ENCODE data around the gene SESTD1.

Gene SESTD1

DNA sequence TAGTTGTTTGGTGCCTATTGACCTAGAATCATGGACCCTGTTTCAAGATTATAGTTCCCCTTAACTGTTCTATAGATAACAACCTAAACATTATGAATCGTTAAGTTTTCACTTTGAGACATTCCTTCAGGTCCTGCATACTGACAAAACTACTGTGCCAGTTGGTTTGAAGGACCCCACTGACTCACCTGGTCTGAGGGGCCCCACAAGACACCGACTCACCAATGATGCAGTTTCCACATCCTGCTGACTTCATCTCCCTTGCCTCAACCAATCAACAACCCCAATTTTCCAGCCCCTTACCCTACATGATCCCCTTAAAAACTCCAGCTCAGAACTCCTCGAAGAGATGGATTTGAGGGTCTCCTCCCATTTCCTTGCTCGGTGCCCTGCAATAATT is 125.1 kb downstream of the SESTD1 start:
- Histone ChIP-seq H3K36me3 (ENCODE audit: control insufficient read depth, insufficient read depth, low read length) (peaks cover 20% of the 10 kb centered on the region), H3K4me3 (ENCODE audit: extremely low read depth, insufficient read depth, low read length, poor library complexity, severe bottlenecking) (no peak overlapping the region), H3K27ac (ENCODE audit: low read depth, low read length, severe bottlenecking) (no peak overlapping the region), H3K4me1 (ENCODE audit: control insufficient read depth, insufficient read depth, low read length, poor library complexity, severe bottlenecking) (no peaks in the 10 kb centered on the region), H3K9me3 (ENCODE audit: control insufficient read depth, low read length) (no peaks in the 10 kb centered on the region)
- 86 to 88% methylated on average over 2 to 4 of the region's 4 CpGs for WGBS, 2 experiments (ENCODE audit: insufficient coverage in 2 of 2)

GRCh38 chr2:179137200-179137759 is 127.4 kb downstream of the SESTD1 start:
- no CpG with 5 or more reads among the region's 1 CpG for WGBS, 2 experiments (ENCODE audit: insufficient coverage in 2 of 2)
- Histone ChIP-seq H3K27ac (ENCODE audit: low read depth, low read length, severe bottlenecking) (no peak overlapping the region), H3K4me3 (ENCODE audit: extremely low read depth, insufficient read depth, low read length, poor library complexity, severe bottlenecking) (no peak overlapping the region), H3K4me1 (ENCODE audit: control insufficient read depth, insufficient read depth, low read length, poor library complexity, severe bottlenecking) (no peaks in the 10 kb centered on the region), H3K36me3 (ENCODE audit: control insufficient read depth, insufficient read depth, low read length) (peaks cover 13% of the 10 kb centered on the region), H3K9me3 (ENCODE audit: control insufficient read depth, low read length) (no peaks in the 10 kb centered on the region)

DNA sequence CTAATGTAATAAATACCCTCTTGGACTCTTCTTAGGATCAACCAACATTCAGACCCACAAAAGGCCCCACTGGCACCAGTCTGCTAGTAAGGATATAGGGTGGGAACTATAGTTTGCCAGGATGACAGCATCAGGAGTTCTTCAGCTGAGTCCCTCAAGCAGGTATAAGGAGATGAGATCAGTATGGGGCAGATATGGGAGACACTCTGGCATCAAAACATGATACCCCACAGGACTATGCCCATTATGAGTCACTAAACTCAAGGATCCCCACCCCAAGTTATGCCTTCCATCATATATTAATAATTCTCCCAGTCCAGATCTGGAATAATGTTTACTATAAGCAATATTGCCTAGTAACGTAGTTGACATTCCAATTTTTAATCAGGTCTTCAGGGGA is 131.6 kb downstream of the SESTD1 start:
- no CpG with 5 or more reads among the region's 1 CpG for WGBS, 2 experiments (ENCODE audit: insufficient coverage in 2 of 2)
- H3K4me3 ChIP-seq (ENCODE audit: extremely low read depth, insufficient read depth, low read length, poor library complexity, severe bottlenecking), result no peak overlapping the region
- no peak overlapping the region for H3K27ac ChIP-seq (ENCODE audit: low read depth, low read length, severe bottlenecking)
- peaks cover 9% of the 10 kb centered on the region for H3K36me3 ChIP-seq (ENCODE audit: control insufficient read depth, insufficient read depth, low read length)
- no peaks in the 10 kb centered on the region for H3K9me3 ChIP-seq (ENCODE audit: control insufficient read depth, low read length)
- no peaks in the 10 kb centered on the region for H3K4me1 ChIP-seq (ENCODE audit: control insufficient read depth, insufficient read depth, low read length, poor library complexity, severe bottlenecking)

DNA sequence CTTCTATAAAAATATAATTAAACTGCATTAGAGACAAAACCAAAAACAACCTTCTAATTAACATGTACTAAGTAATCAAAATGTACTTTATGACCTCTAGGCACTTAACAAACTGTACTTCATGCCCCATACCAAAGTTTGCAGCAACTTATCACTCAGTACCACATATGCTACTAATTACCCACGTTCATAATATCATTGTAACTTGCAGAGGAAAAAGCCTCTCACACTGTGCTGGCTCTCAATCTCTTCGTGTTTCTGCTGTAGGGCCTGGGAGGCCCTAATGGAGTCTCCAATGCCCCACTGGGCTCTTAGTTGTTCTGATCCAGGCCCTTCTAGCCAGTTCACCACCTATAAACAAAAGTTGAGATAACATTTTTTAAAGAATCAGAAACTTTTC is 132.6 kb downstream of the SESTD1 start:
- Histone ChIP-seq H3K9me3 (ENCODE audit: control insufficient read depth, low read length) (no peaks in the 10 kb centered on the region), H3K36me3 (ENCODE audit: control insufficient read depth, insufficient read depth, low read length) (peaks cover 9% of the 10 kb centered on the region), H3K4me1 (ENCODE audit: control insufficient read depth, insufficient read depth, low read length, poor library complexity, severe bottlenecking) (no peaks in the 10 kb centered on the region), H3K4me3 (ENCODE audit: extremely low read depth, insufficient read depth, low read length, poor library complexity, severe bottlenecking) (no peak overlapping the region), H3K27ac (ENCODE audit: low read depth, low read length, severe bottlenecking) (no peak overlapping the region)
- WGBS, 2 experiments (ENCODE audit: insufficient coverage in 2 of 2), result 89 to 90% methylated on average over 2 of the region's 2 CpGs

DNA sequence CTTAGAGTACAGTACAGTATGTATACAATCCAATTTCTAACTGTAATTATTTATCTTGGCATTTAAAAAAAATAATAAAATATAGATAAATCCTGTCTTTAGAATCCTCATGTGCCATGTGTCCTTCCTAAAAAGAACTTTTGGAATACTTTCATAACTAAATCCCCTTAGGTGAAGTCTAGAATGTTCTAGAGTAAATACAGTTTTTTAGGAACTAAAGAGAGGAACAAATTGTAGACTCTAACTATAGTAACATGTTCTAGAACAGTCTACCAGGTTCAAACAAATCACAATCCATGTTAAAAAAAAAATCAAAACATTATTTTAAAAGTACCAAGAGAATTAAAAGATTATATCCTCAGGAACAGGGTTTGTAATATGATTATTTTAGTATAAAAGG is 134.1 kb downstream of the SESTD1 start:
- Histone ChIP-seq H3K4me3 (ENCODE audit: extremely low read depth, insufficient read depth, low read length, poor library complexity, severe bottlenecking) (no peak overlapping the region), H3K9me3 (ENCODE audit: control insufficient read depth, low read length) (no peaks in the 10 kb centered on the region), H3K27ac (ENCODE audit: low read depth, low read length, severe bottlenecking) (no peak overlapping the region), H3K4me1 (ENCODE audit: control insufficient read depth, insufficient read depth, low read length, poor library complexity, severe bottlenecking) (no peaks in the 10 kb centered on the region), H3K36me3 (ENCODE audit: control insufficient read depth, insufficient read depth, low read length) (peaks cover 9% of the 10 kb centered on the region)

GRCh38 chr2:179129574-179130238 is 134.9 kb downstream of the SESTD1 start:
- WGBS, 2 experiments (ENCODE audit: insufficient coverage in 2 of 2), result no CpG with 5 or more reads among the region's 1 CpG
- Histone ChIP-seq H3K36me3 (ENCODE audit: control insufficient read depth, insufficient read depth, low read length) (peaks cover 9% of the 10 kb centered on the region), H3K4me1 (ENCODE audit: control insufficient read depth, insufficient read depth, low read length, poor library complexity, severe bottlenecking) (no peaks in the 10 kb centered on the region)

DNA sequence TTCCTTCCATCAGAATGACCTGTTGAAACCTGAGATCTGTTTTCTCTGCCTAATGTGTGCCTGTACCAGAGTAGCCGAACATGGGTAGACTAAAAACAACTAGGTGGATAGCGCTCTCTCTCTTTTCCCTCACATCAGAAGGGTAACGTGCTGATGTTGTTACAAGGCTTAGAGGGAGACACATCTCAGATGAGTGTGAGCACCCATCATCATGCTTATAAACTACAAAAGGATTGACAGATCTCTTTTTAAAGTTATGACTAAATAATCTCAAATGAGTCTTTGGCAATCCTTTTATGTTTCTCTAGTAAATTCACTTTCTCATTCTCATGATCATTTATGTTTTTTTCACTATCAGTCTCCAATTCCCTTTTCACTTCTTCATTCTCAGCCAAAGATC is 139.2 kb downstream of the SESTD1 start:
- no peak overlapping the region for H3K27ac ChIP-seq (ENCODE audit: low read depth, low read length, severe bottlenecking)
- H3K36me3 ChIP-seq (ENCODE audit: control insufficient read depth, insufficient read depth, low read length), result peaks cover 11% of the 10 kb centered on the region
- H3K9me3 ChIP-seq (ENCODE audit: control insufficient read depth, low read length), result no peaks in the 10 kb centered on the region
- 17 to 33% methylated on average over 1 of the region's 3 CpGs for WGBS, 2 experiments (ENCODE audit: insufficient coverage in 2 of 2)
- no peaks in the 10 kb centered on the region for H3K4me1 ChIP-seq (ENCODE audit: control insufficient read depth, insufficient read depth, low read length, poor library complexity, severe bottlenecking)
- H3K4me3 ChIP-seq (ENCODE audit: extremely low read depth, insufficient read depth, low read length, poor library complexity, severe bottlenecking), result no peak overlapping the region

More at GRCh38 chr2:179129574-179130238, 134.9 kb downstream of the SESTD1 start:
- Histone ChIP-seq H3K4me3 (ENCODE audit: extremely low read depth, insufficient read depth, low read length, poor library complexity, severe bottlenecking) (no peak overlapping the region), H3K9me3 (ENCODE audit: control insufficient read depth, low read length) (no peaks in the 10 kb centered on the region), H3K27ac (ENCODE audit: low read depth, low read length, severe bottlenecking) (no peak overlapping the region)

- WGBS, 2 experiments (ENCODE audit: insufficient coverage in 2 of 2), result 96 to 97% methylated on average over 2 to 3 of the region's 3 CpGs
- H3K36me3 ChIP-seq (ENCODE audit: control insufficient read depth, insufficient read depth, low read length), result peaks cover 18% of the 10 kb centered on the region
- H3K9me3 ChIP-seq (ENCODE audit: control insufficient read depth, low read length), result no peaks in the 10 kb centered on the region
- H3K27ac ChIP-seq (ENCODE audit: low read depth, low read length, severe bottlenecking), result no peak overlapping the region
- H3K4me1 ChIP-seq (ENCODE audit: control insufficient read depth, insufficient read depth, low read length, poor library complexity, severe bottlenecking), result no peaks in the 10 kb centered on the region
- H3K4me3 ChIP-seq (ENCODE audit: extremely low read depth, insufficient read depth, low read length, poor library complexity, severe bottlenecking), result no peak overlapping the region
Observed at GRCh38 chr2:179124282-179124681, 140.3 kb downstream of the SESTD1 start.

DNA sequence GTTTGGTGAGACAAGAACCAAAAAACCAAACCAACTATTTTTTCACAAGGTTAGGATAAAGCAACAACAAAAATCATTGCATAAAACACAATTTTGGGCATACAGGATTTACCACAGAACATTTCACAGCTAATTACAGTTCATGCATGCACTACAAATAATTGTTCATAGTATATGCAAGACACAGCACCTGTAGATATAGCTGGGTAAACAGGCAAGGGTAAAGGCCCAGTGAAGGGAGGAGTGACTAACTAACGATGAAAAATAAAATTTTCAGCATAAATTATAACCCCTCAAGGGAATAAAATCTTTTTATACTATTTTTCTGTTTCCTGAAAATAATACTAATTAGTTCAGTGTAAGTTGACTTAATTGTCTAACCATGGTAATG is 141.4 kb downstream of the SESTD1 start:
- no peak overlapping the region for H3K27ac ChIP-seq (ENCODE audit: low read depth, low read length, severe bottlenecking)
- WGBS, 2 experiments (ENCODE audit: insufficient coverage in 2 of 2), result no CpG with 5 or more reads among the region's 1 CpG
- peaks cover 16% of the 10 kb centered on the region for H3K36me3 ChIP-seq (ENCODE audit: control insufficient read depth, insufficient read depth, low read length)
- H3K4me1 ChIP-seq (ENCODE audit: control insufficient read depth, insufficient read depth, low read length, poor library complexity, severe bottlenecking), result no peaks in the 10 kb centered on the region
- no peaks in the 10 kb centered on the region for H3K9me3 ChIP-seq (ENCODE audit: control insufficient read depth, low read length)
- no peak overlapping the region for H3K4me3 ChIP-seq (ENCODE audit: extremely low read depth, insufficient read depth, low read length, poor library complexity, severe bottlenecking)

- Histone ChIP-seq H3K27ac (ENCODE audit: low read depth, low read length, severe bottlenecking) (no peak overlapping the region), H3K4me3 (ENCODE audit: extremely low read depth, insufficient read depth, low read length, poor library complexity, severe bottlenecking) (no peak overlapping the region), H3K4me1 (ENCODE audit: control insufficient read depth, insufficient read depth, low read length, poor library complexity, severe bottlenecking) (no peaks in the 10 kb centered on the region), H3K36me3 (ENCODE audit: control insufficient read depth, insufficient read depth, low read length) (peaks cover 14% of the 10 kb centered on the region), H3K9me3 (ENCODE audit: control insufficient read depth, low read length) (no peaks in the 10 kb centered on the region)
Observed at GRCh38 chr2:179107737-179108136, 156.9 kb downstream of the SESTD1 start.

DNA sequence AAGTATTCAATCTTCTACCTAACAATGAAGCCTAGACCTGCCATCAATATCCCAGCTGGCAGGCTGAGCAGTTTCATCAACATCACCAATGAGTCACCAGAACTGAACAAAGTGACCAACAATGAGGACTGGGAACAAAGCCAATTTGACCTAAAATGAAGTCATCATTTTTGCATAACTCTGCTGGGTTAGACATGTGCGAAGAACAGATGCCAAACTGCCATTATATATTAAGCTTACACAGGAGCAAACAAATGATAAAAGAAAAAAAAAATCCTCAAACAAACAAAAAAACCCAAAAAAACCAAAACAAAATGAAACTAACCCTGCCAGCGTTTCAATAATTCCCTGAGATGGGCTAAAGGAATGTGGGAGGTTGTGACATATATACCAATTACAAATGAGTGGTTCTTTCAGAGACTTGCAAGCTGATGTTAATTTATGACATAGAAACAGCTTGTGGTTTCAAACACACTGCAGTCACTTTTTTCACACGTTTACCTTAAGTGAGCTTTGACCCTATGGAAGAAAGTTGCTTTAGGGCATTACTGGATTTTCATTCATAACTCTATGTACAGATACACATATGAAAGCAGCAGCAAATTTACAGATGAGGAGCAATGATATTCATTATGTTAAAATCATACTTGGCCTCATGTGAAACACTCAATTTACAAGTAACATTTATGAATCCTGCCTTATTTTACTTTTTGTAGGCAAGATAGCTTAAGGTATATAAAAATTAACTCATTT is 157.8 kb downstream of the SESTD1 start:
- 60 to 100% methylated on average over 1 of the region's 3 CpGs for WGBS, 2 experiments (ENCODE audit: insufficient coverage in 2 of 2)
- peaks cover 8% of the 10 kb centered on the region for H3K36me3 ChIP-seq (ENCODE audit: control insufficient read depth, insufficient read depth, low read length)

More for the DNA sequence above, 157.8 kb downstream of the SESTD1 start:
- no peaks in the 10 kb centered on the region for H3K9me3 ChIP-seq (ENCODE audit: control insufficient read depth, low read length)
- no peak overlapping the region for H3K4me3 ChIP-seq (ENCODE audit: extremely low read depth, insufficient read depth, low read length, poor library complexity, severe bottlenecking)
- no peaks in the 10 kb centered on the region for H3K4me1 ChIP-seq (ENCODE audit: control insufficient read depth, insufficient read depth, low read length, poor library complexity, severe bottlenecking)
- H3K27ac ChIP-seq (ENCODE audit: low read depth, low read length, severe bottlenecking), result no peak overlapping the region

All from mesodermal cell (in vitro differentiated cells).